ENCODE data around the gene KCNQ5.

DNA sequence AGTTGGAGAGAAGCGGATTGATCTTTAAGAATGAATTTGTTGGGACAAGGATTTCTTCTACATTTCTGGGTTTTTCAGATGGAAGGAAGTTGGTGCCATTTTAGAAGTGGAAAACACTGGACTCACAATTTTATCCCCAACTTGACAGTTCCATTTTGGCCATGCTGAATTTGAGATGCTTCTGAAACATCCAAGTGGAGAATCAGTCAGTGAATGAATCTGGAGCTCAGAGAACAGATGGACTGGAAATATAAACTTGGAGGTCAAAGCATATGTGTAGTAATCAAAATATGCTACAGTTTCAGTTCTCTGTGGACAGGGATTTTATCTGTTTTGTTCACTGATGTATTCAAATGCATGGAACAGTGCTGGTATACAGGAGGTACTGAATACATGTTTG is 89.9 kb downstream of the KCNQ5 start:
- TF ChIP-seq, protein P1, sequence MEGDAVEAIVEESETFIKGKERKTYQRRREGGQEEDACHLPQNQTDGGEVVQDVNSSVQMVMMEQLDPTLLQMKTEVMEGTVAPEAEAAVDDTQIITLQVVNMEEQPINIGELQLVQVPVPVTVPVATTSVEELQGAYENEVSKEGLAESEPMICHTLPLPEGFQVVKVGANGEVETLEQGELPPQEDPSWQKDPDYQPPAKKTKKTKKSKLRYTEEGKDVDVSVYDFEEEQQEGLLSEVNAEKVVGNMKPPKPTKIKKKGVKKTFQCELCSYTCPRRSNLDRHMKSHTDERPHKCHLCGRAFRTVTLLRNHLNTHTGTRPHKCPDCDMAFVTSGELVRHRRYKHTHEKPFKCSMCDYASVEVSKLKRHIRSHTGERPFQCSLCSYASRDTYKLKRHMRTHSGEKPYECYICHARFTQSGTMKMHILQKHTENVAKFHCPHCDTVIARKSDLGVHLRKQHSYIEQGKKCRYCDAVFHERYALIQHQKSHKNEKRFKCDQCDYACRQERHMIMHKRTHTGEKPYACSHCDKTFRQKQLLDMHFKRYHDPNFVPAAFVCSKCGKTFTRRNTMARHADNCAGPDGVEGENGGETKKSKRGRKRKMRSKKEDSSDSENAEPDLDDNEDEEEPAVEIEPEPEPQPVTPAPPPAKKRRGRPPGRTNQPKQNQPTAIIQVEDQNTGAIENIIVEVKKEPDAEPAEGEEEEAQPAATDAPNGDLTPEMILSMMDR (IDR thresholded peaks at IDR 0.05; ENCODE audit: low read length) = no peak
- no peak for TF ChIP-seq EZH2 (IDR thresholded peaks at IDR 0.05; ENCODE audit: borderline replicate concordance, low read length)
